ENCODE results near the gene RALGAPA1. TPM values are rescaled to one million over a fixed set of nuclear protein-coding genes. Genes with fewer than 3 reads are reported as not detected.

Gene RALGAPA1
- total RNA-seq, 6 experiments from 2014 or later: 12.1 to 16.1 (median 13.2) TPM

- Mint-ChIP-seq H3K4me1 (ENCODE audit: low read depth) (peaks cover 17% of the 10 kb centered on the region), H3K27me3 (ENCODE audit: insufficient read depth) (no peaks in the 10 kb centered on the region), H3K36me3 (ENCODE audit: low read depth) (peaks cover 22% of the 10 kb centered on the region), H3K9me3 (no peaks in the 10 kb centered on the region), H3K4me3 (no peak overlapping the region), H3K27ac (no peak overlapping the region)
- no peak for DNase-seq
- no peak for TF ChIP-seq CTCF (IDR thresholded peaks at IDR 0.05)
These were observed 104.2 kb downstream of the RALGAPA1 start for GRCh38 chr14:35704793-35705493.

DNA sequence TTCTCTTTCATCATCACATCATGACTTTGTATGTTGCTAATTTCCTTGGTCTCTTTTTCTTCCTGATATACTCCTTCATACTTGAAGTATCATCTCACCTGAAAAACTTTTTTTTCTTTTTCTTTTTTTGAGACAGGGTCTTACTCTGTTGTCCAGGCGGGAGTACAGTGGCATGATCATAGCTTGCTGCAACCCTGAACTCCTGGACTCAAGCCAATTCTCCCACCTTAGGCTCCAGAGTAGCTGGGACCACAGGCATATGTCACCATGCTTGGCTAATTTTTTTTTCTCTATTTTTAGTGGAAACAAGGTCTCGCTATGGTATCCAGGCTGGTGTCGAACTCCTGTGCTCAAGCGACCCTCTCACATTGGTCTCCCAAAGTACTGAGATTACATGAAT is 107.6 kb downstream of the RALGAPA1 start:
- Mint-ChIP-seq H3K4me3 (no peak overlapping the region), H3K27me3 (ENCODE audit: insufficient read depth) (no peaks in the 10 kb centered on the region), H3K27ac (no peak overlapping the region), H3K4me1 (ENCODE audit: low read depth) (peaks cover 14% of the 10 kb centered on the region), H3K9me3 (no peaks in the 10 kb centered on the region), H3K36me3 (ENCODE audit: low read depth) (peaks cover 15% of the 10 kb centered on the region; the same call in 1 of the 2 replicates)
- TF ChIP-seq CTCF (IDR thresholded peaks at IDR 0.05): no peak
- DNase-seq: no peak

- Mint-ChIP-seq H3K4me1 (ENCODE audit: low read depth) (peaks cover 24% of the 10 kb centered on the region), H3K36me3 (ENCODE audit: low read depth) (no peaks in the 10 kb centered on the region), H3K4me3 (no peak overlapping the region), H3K27me3 (ENCODE audit: insufficient read depth) (no peaks in the 10 kb centered on the region), H3K9me3 (no peaks in the 10 kb centered on the region), H3K27ac (no peak overlapping the region)
- no peak for DNase-seq
- no peak for TF ChIP-seq CTCF (IDR thresholded peaks at IDR 0.05)
These were observed 109.2 kb downstream of the RALGAPA1 start for GRCh38 chr14:35699791-35700444.

DNA sequence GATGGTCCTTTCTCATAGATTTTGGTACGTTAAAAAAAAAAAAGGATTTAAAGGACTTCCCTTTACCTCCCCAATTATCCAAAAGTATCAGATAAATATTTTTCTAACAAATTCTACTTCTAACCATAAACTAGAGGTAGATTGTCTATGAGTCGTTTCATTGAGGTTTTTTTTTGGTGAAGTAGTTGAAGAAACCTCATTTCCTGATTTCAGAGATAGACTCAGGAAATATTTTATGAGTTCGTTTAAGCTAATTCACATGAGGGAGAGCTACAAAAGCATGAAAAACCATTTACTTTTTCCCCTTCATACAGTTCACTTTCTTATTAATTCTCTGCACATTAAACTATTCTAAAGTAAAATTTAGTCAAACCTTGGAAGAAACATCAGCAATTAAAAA is 112.5 kb downstream of the RALGAPA1 start:
- no peak for DNase-seq
- no peak for TF ChIP-seq CTCF (IDR thresholded peaks at IDR 0.05)
- Mint-ChIP-seq H3K4me1 (ENCODE audit: low read depth) (peaks cover 16% of the 10 kb centered on the region), H3K9me3 (no peaks in the 10 kb centered on the region), H3K27me3 (ENCODE audit: insufficient read depth) (no peaks in the 10 kb centered on the region), H3K36me3 (ENCODE audit: low read depth) (no peaks in the 10 kb centered on the region), H3K4me3 (no peak overlapping the region), H3K27ac (no peak overlapping the region)

DNA sequence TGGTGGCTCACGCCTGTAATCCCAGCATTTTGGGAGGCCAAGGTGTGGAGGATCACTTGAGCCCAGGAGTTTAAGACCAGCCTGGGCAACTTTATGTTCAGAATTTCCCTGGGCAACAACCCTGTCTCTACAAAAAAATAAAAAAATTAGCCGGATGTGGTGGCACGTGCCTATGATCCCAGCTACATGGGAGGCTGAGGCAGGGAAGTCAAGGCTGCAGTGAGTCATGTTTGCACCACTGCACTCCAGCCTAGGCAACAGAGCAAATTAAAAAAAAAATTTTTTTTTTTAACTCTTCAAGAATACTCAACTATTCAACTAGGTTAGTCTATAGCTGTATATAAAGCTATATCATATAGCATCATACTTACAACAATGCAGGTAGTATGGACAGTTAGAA is 113.0 kb downstream of the RALGAPA1 start:
- H3K4me3 Mint-ChIP-seq: no peak overlapping the region
- TF ChIP-seq CTCF (IDR thresholded peaks at IDR 0.05): no peak

More for the DNA sequence above, 113.0 kb downstream of the RALGAPA1 start:
- Mint-ChIP-seq H3K4me1 (ENCODE audit: low read depth) (peaks cover 16% of the 10 kb centered on the region), H3K36me3 (ENCODE audit: low read depth) (no peaks in the 10 kb centered on the region), H3K27me3 (ENCODE audit: insufficient read depth) (no peaks in the 10 kb centered on the region), H3K9me3 (no peaks in the 10 kb centered on the region), H3K27ac (no peak overlapping the region)
- no peak for DNase-seq

Data from HFFc6 (cell line).